D721Med (cell line): Measurements from ENCODE around the gene BCCIP.

Experiments used
- DNase-seq: peaks from one replicate; pipeline ENCODE4 v3.0.0; 2011; ENCODE audit warnings: low spot score; ENCODE audit not compliant: insufficient read length
- FAIRE-seq: peaks from 2 replicates; lab custom pipeline; 2011; peaks lifted over from hg19 to GRCh38; lab: Jason Lieb, UNC
- CTCF ChIP-seq: IDR thresholded peaks from 2 replicates; pipeline ENCODE4 v1.5.1; 2012; ENCODE audit warnings: mild to moderate bottlenecking, control low read depth; ENCODE audit not compliant: insufficient read depth; ENCODE audit errors: missing control alignments

The BCCIP gene

GRCh38 chr10:125822878-125823662 is at the start of gene BCCIP, which contains the start of gene UROS:
BCCIP (plus strand) TSS chr10:125823546; CDS start chr10:125823558, 12 bp downstream.
UROS (minus strand) TSS chr10:125823258; CDS start chr10:125816499, 6,759 bp downstream.
- peak; percentile 62 for DNase-seq

GRCh38 chr10:125773687-125774543 is 49.4 kb upstream of the BCCIP start:
- no peak for DNase-seq
- no peak for TF ChIP-seq CTCF
- no peak for FAIRE-seq

More at GRCh38 chr10:125822878-125823662, at the start of gene BCCIP, which contains the start of gene UROS:
- no peak for FAIRE-seq
- TF ChIP-seq CTCF, result no peak

GRCh38 chr10:125774581-125775191 is 48.7 kb upstream of the BCCIP start:
- no peak for TF ChIP-seq CTCF
- DNase-seq (no peak), FAIRE-seq (no peak)

GRCh38 chr10:125775491-125776106 is 47.7 kb upstream of the BCCIP start, which contains the start of gene MMP21:
MMP21 (minus strand) TSS chr10:125775821; CDS start chr10:125775821, 0 bp downstream.
- DNase-seq (no peak), FAIRE-seq (no peak)
- TF ChIP-seq CTCF, result no peak

- no peak for DNase-seq
- no peak for FAIRE-seq
- TF ChIP-seq CTCF, result no peak
Observed at GRCh38 chr10:125777806-125778205, 45.5 kb upstream of the BCCIP start.

- no peak for TF ChIP-seq CTCF
- no peak for DNase-seq
- FAIRE-seq, result no peak
Observed at GRCh38 chr10:125778556-125778955, 44.8 kb upstream of the BCCIP start.
